MM.1S (cell line): ENCODE data around the gene PRR33.

Experiments
- CTCF ChIP-seq: fragments of 300-600 bp; sonication (generic); IDR thresholded peaks from 2 replicates; pipeline ENCODE4 v1.5.1; 2016; ENCODE audit warnings: antibody characterized with exemption, low read length, mixed read lengths
- EZH2 ChIP-seq: fragments of 300-600 bp; sonication (generic); optimal IDR thresholded peaks from 2 replicates; pipeline ENCODE3; 2017; ENCODE audit warnings: low read depth, mild to moderate bottlenecking, antibody characterized with exemption, low read length, mixed read lengths
- EZH2phosphoT487 ChIP-seq: fragments of 300-600 bp; sonication (generic); IDR thresholded peaks from 2 replicates; pipeline ENCODE4 v1.6.1; 2018; ENCODE audit warnings: antibody characterized with exemption, low read length

- TF ChIP-seq CTCF (peak; percentile 48), EZH2 (no peak), EZH2phosphoT487 (no peak)
Measured at GRCh38 chr11:1876361-1877063, 15.2 kb downstream of the PRR33 start.
